PC-9 (cell line): ENCODE measurements around the gene DOC2A.

ENCODE experiments used
- CTCF ChIP-seq: fragments of 200-600 bp; sonication (generic); conservative IDR thresholded peaks from 2 replicates; pipeline ENCODE4 v1.6.1; 2017; ENCODE audit warnings: mixed run types, antibody characterized with exemption, mild to moderate bottlenecking, moderate library complexity
- EZH2 ChIP-seq: fragments of 200-600 bp; sonication (generic); IDR thresholded peaks from 2 replicates; pipeline ENCODE4 v1.8.0; 2017; ENCODE audit warnings: antibody characterized with exemption, low read depth

GRCh38 chr16:29958756-29959155 lies 52.1 kb downstream of the DOC2A start:
- TF ChIP-seq CTCF, result no peak
- no peak for TF ChIP-seq EZH2
